NOMO-1 treated with DMSO at 0.1 percent for 48 hours (cell line): ENCODE results near the gene MACROD2.
"Not testable (repeated sequence)": the region's sequence is repeated elsewhere in the genome, so short reads cannot be mapped to it uniquely, and the experiment has no call there.

Experiments used
- DNase-seq: peaks from one replicate; lab custom pipeline; 2025; ENCODE audit not compliant: unreplicated experiment; lab: John Stamatoyannopoulos, UW

Gene MACROD2

GRCh38 chr20:14259689-14260088 is 264.4 kb downstream of the MACROD2 start:
- no peak for DNase-seq

GRCh38 chr20:14260367-14260766 is 265.1 kb downstream of the MACROD2 start:
- DNase-seq: no peak

GRCh38 chr20:14264869-14265268 is 269.6 kb downstream of the MACROD2 start:
- no peak for DNase-seq

- no peak for DNase-seq
Measured at GRCh38 chr20:14266246-14266645, 270.9 kb downstream of the MACROD2 start.

GRCh38 chr20:14270751-14271150 is 275.4 kb downstream of the MACROD2 start:
- not testable (repeated sequence) for DNase-seq

- no peak for DNase-seq
Measured at GRCh38 chr20:14282140-14282539, 286.8 kb downstream of the MACROD2 start.

- DNase-seq: no peak
Measured at GRCh38 chr20:14284443-14284842, 289.1 kb downstream of the MACROD2 start.

GRCh38 chr20:14288341-14289330 is 293.3 kb downstream of the MACROD2 start:
- no peak for DNase-seq

- DNase-seq: no peak
Measured at GRCh38 chr20:14291502-14291901, 296.2 kb downstream of the MACROD2 start.

GRCh38 chr20:14295238-14295637 is 299.9 kb downstream of the MACROD2 start:
- peak; percentile 22 for DNase-seq

- no peak for DNase-seq
Measured at GRCh38 chr20:14295770-14296309, 300.5 kb downstream of the MACROD2 start.

GRCh38 chr20:14299831-14300230 is 304.5 kb downstream of the MACROD2 start:
- no peak for DNase-seq

- DNase-seq: no peak
Measured at GRCh38 chr20:14303106-14303505, 307.8 kb downstream of the MACROD2 start.

GRCh38 chr20:14303651-14304050 is 308.3 kb downstream of the MACROD2 start:
- no peak for DNase-seq

- no peak for DNase-seq
Measured at GRCh38 chr20:14304472-14304871, 309.2 kb downstream of the MACROD2 start.

GRCh38 chr20:14307956-14308355 is 312.6 kb downstream of the MACROD2 start:
- no peak for DNase-seq

GRCh38 chr20:14310977-14311627 is 315.8 kb downstream of the MACROD2 start:
- DNase-seq: no peak

GRCh38 chr20:14312001-14312400 is 316.7 kb downstream of the MACROD2 start:
- DNase-seq: no peak

GRCh38 chr20:14313341-14314020 is 318.2 kb downstream of the MACROD2 start:
- no peak for DNase-seq

GRCh38 chr20:14319704-14320103 is 324.4 kb downstream of the MACROD2 start:
- DNase-seq: no peak

- DNase-seq: no peak
Measured at GRCh38 chr20:14331646-14332045, 336.3 kb downstream of the MACROD2 start.
